ENCODE measurements around the gene RASGRF1. TPM values are rescaled to one million over a fixed set of nuclear protein-coding genes. Genes with fewer than 3 reads are reported as not detected.
A peak's percentile ranks its signal among the peaks of the same experiment; 100 is the strongest.
"Not testable (repeated sequence)": the region's sequence is repeated elsewhere in the genome, so short reads cannot be mapped to it uniquely, and the experiment has no call there.

The RASGRF1 gene
- total RNA-seq, 2 experiments from 2014 or later: 0.02 TPM; not detected in 1

DNA sequence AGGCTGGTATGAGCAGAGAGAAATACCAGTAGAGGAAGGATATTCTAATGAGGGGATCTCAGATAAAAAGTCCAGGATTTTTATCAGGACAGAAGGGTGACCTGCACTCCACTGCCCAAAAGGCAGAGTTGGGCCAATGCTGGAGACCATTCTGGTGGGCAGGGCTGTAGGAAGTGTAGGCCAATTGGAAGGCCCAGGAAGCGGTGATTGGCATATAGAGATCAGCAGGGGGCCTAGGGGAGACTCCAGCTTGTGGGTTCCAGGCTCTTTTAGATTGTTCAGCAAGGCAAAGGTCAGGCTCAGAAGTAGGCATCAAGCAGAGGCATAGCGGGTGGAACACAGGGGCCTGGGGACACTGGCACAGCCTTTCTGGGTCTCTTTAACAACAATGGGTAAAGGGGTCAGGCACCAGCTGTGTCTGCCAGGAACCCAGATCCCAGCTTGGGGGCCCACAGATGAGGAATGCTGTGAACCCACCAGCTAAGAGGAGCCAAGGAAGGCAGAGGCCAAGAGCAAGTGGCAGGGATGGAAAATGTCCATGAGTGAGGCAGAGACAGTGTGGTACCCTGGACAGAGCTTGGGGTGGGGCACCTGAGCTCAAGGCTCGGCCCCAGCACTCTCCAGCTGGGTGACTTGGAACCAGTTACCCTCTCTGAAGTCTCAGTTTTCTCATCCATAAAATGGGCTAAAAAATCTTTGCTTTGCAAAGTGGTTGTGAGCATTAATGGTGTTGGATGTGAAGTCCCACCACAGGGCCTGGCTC is 27.0 kb upstream of the RASGRF1 start:
- H3K36me3 Mint-ChIP-seq: no peaks in the 10 kb centered on the region
- DNase-seq: peak; percentile 19
- H3K4me1 Mint-ChIP-seq: no peaks in the 10 kb centered on the region
- no peaks in the 10 kb centered on the region for H3K9me3 Mint-ChIP-seq (ENCODE audit: low read depth)
- CTCF ChIA-PET: no interaction called here
- ATAC-seq: no peak
- peaks cover 3% of the 10 kb centered on the region for H3K27me3 Mint-ChIP-seq
- H3K27ac Mint-ChIP-seq: no peak overlapping the region
- no peak overlapping the region for H3K4me3 Mint-ChIP-seq

DNA sequence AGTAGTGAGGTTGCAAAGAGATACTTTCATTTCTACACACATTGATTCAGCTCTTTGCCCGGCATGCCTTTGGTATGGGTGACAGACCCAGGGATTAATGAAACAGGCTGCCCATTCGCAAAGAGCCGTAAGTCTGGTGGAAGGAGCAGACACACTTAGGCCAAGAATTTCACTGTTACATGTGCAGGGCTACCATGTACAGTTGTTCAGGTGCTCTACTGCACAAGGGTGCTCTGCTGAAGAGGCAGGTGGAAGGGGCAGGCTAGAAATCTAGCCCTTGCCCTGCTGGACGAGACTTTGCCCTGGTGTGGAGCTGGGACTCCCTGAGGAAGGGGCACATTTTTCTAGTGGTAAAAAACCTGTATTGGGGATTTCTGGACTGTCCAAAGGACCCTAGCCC is 26.2 kb upstream of the RASGRF1 start:
- Mint-ChIP-seq H3K36me3 (no peaks in the 10 kb centered on the region), H3K27ac (no peak overlapping the region), H3K27me3 (peaks cover 10% of the 10 kb centered on the region), H3K9me3 (ENCODE audit: low read depth) (no peaks in the 10 kb centered on the region), H3K4me3 (no peak overlapping the region), H3K4me1 (no peaks in the 10 kb centered on the region)
- CTCF ChIA-PET: no interaction called here
- peak; percentile 14 for DNase-seq
- ATAC-seq: no peak

DNA sequence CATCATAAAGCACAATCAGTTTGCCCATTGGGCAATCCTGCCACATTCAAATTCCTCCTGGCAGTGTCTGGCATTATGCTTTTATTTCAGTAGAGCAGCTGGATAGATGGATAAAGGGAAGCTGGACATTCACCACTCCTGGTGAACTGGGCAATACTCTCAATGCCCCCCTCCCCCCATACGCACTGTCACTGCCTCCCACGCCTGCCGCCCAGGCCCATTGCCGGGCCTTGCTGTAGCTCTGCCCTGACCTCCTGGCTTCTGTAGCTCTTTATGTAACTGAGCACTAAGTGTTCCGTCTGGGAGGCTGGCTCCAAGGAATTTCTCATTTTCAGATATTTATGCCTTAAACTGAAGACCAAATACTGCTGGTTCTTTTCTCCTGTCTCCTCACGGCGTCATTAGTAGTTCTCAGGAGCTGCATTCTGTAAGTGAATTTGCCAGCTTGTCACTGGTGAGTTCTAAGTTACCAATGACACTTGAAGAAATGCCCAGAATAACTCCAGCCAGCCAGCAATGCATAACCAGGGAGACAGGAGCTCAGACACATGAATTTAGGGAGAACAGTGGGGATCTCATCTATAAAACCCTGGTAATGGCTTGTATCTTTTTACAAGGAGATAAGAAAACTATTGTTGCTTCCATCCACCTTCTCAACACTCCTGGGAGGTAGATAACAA is 25.5 kb upstream of the RASGRF1 start:
- no peaks in the 10 kb centered on the region for H3K4me1 Mint-ChIP-seq
- no peak overlapping the region for H3K27ac Mint-ChIP-seq
- DNase-seq (peak; percentile 5), ATAC-seq (no peak)
- no peaks in the 10 kb centered on the region for H3K9me3 Mint-ChIP-seq (ENCODE audit: low read depth)
- CTCF ChIA-PET: no interaction called here
- peaks cover 12% of the 10 kb centered on the region for H3K27me3 Mint-ChIP-seq
- H3K4me3 Mint-ChIP-seq: no peak overlapping the region
- no peaks in the 10 kb centered on the region for H3K36me3 Mint-ChIP-seq

DNA sequence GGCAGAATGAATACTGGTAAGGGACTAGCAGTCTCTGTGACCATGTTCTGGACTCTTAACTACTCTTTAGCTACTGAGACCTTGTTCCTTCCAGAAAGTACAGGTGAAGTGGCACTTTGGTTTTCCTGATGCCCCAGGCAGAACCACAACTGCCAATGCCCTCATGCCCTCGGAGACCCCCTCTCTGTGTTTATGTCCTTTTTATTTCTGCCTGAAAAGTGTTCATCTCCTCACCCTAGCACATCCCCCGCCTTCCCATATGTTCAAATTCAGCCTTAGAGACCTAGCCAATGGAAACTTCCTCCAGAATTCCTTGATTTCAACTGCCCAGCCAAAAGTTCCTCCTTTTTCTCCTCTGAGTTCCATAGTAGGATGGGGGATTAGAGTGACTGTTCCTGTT is 23.3 kb upstream of the RASGRF1 start:
- Mint-ChIP-seq H3K36me3 (no peaks in the 10 kb centered on the region), H3K27ac (no peak overlapping the region), H3K4me3 (no peak overlapping the region), H3K4me1 (no peaks in the 10 kb centered on the region), H3K9me3 (ENCODE audit: low read depth) (no peaks in the 10 kb centered on the region), H3K27me3 (peaks cover 26% of the 10 kb centered on the region)
- ATAC-seq: no peak
- no peak for DNase-seq
- CTCF ChIA-PET: no interaction called here

DNA sequence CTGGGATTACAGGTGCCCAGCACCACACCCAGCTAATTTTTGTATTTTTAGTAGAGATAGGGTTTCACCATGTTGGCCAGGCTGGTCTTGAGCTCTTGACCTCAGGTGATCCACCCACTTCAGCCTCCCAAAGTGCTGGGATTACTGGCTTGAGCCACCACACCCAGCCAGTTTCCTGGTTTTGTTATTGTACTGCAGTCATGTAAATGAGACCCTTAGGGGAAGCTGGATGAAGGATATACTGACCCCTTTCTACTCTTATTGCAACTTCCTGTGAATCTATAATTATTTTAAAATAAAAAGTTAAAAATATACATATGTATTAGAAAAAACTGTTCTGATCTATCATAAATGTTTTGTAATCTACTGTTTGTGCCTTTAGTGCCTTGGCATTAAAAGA is 20.8 kb upstream of the RASGRF1 start:
- DNase-seq; H3K36me3 Mint-ChIP-seq; H3K4me3 Mint-ChIP-seq; H3K4me1 Mint-ChIP-seq; CTCF ChIA-PET; ATAC-seq; H3K27ac Mint-ChIP-seq; H3K9me3 Mint-ChIP-seq (ENCODE audit: low read depth): not testable (repeated sequence)
- peaks cover 41% of the 10 kb centered on the region for H3K27me3 Mint-ChIP-seq

DNA sequence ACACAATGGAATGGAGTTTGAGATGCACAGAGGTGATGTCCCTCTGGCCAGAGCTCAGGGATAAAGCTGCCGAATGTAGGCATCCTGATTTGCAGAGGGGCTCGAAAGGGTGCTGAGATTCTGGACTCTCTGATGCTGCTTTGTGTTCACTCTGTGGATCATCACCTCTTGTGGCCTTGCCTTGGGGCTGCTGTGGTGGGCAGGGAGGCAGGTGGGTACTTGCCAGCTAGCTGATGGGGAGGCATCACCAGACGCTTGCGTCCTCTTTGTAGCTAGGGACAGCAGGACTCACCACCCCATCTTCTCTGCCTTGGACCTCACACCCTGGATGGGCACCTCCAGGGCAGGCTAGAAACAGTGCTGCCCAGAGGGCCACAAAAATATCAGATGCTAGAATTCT is 14.6 kb upstream of the RASGRF1 start:
- Mint-ChIP-seq H3K27ac (no peak overlapping the region), H3K27me3 (peaks cover 44% of the 10 kb centered on the region), H3K36me3 (no peaks in the 10 kb centered on the region), H3K4me1 (no peaks in the 10 kb centered on the region), H3K4me3 (no peak overlapping the region), H3K9me3 (ENCODE audit: low read depth) (no peaks in the 10 kb centered on the region)
- DNase-seq (no peak), ATAC-seq (no peak)
- CTCF ChIA-PET: no interaction called here

DNA sequence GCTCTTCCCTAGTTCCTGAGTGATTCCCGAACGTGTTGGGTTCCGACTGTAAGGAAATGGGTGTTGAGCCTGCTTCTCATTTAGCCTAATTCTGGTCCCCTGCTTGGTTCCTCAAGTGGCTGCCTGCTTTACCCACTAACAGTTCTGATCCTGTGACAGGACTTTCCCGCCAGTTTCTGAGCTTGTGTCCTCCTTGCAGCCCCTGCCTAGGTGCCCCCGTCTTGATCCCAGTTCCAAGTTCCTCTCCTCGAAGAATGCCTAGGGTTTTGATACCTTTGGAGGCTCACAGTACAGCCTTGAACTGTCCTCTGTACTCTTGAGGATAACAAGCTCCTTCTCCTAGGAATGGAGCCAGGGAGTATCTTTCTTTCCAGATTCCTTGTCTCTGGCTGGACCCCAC is 12.0 kb upstream of the RASGRF1 start:
- CTCF ChIA-PET: no interaction called here
- H3K36me3 Mint-ChIP-seq: no peaks in the 10 kb centered on the region
- H3K9me3 Mint-ChIP-seq (ENCODE audit: low read depth): no peaks in the 10 kb centered on the region
- no peaks in the 10 kb centered on the region for H3K4me1 Mint-ChIP-seq
- no peak overlapping the region for H3K4me3 Mint-ChIP-seq
- H3K27ac Mint-ChIP-seq: no peak overlapping the region
- ATAC-seq (no peak), DNase-seq (no peak)
- peaks cover 45% of the 10 kb centered on the region for H3K27me3 Mint-ChIP-seq

DNA sequence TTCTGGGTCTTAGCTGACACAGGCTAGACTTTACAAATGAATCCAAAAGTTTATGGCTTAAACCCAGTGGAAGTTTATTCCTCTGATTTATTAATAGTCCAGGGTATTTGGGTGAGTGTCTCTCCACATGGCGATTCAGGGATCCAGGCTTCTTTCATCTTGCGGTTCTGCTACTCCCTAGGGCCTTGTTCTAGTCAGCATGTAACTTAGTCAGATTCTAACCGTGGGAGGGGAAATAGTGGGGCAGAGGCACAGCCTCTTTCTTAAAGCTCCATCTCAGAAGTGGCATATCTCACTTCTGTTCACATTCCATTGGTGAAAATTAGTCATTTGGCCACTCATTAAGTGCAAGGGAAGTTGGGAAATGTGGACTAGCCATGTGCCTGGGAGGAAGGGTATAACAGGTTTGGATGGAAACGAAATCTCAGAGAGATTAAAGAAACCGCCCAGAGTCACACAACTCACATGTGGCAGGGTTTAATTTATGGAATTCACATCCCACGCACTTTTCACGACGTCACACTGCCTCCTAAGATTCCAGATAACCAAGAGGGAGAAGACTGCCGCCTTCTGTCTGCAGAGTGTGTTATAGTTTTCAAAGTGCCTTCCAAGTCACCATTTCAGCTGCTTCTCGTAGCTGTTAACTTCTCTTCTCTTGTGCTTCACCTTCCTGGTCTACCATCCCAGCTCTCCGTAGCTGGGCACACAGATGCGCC is 11.4 kb upstream of the RASGRF1 start:
- H3K9me3 Mint-ChIP-seq (ENCODE audit: low read depth): no peaks in the 10 kb centered on the region
- CTCF ChIA-PET: no interaction called here
- no peaks in the 10 kb centered on the region for H3K36me3 Mint-ChIP-seq
- no peak overlapping the region for H3K4me3 Mint-ChIP-seq
- ATAC-seq (no peak), DNase-seq (no peak)
- no peaks in the 10 kb centered on the region for H3K4me1 Mint-ChIP-seq
- H3K27me3 Mint-ChIP-seq: peaks cover 46% of the 10 kb centered on the region
- no peak overlapping the region for H3K27ac Mint-ChIP-seq

DNA sequence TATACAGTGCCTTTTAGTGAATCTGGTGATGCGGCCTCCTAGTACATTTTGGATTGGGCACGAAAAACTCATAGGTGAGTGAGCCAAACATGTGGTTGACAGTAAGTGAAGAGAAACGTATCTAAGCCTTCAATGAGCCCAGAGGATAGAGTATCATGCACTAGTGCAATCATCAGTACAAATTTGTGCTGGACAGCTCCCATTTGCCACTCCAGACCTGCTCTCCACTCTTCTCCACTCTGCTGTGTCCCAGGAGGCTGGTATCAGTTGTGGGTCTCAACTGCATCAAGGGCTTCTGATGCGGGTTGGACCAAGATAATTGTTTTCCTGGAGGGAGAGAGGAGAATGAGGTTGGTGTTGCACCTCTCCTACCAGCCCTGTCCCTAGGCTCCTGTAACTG is 9.1 kb upstream of the RASGRF1 start:
- Mint-ChIP-seq H3K27me3 (peaks cover 47% of the 10 kb centered on the region), H3K27ac (no peak overlapping the region), H3K4me1 (no peaks in the 10 kb centered on the region), H3K36me3 (no peaks in the 10 kb centered on the region), H3K4me3 (no peak overlapping the region), H3K9me3 (ENCODE audit: low read depth) (no peaks in the 10 kb centered on the region)
- DNase-seq: no peak
- no peak for ATAC-seq
- CTCF ChIA-PET: no interaction called here

DNA sequence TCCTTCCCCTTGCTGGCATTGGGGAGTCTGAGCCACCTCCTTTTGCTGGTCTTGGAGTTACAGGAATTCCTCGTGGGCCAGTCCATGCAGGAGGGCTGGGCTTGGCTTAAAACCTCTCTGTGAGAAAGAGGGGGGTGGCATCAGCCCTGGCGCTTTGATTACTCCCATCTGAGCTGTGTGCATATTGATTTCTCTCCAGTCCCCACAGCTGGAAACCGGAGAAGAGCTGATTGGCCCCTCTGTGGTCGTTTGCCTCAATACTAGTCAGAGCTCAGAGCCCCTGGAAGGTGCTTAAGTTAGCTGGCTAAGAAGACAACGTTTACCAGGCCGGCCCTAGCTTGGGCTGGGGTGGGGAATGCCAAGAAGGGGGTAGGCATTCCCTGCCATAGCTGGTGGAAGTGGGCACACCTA is 4.0 kb upstream of the RASGRF1 start:
- no peak for DNase-seq
- Mint-ChIP-seq H3K4me1 (peaks cover 7% of the 10 kb centered on the region), H3K27ac (no peak overlapping the region), H3K9me3 (ENCODE audit: low read depth) (no peaks in the 10 kb centered on the region), H3K4me3 (no peak overlapping the region), H3K36me3 (no peaks in the 10 kb centered on the region), H3K27me3 (peaks cover 65% of the 10 kb centered on the region)
- ATAC-seq: no peak
- CTCF ChIA-PET: no interaction called here

DNA sequence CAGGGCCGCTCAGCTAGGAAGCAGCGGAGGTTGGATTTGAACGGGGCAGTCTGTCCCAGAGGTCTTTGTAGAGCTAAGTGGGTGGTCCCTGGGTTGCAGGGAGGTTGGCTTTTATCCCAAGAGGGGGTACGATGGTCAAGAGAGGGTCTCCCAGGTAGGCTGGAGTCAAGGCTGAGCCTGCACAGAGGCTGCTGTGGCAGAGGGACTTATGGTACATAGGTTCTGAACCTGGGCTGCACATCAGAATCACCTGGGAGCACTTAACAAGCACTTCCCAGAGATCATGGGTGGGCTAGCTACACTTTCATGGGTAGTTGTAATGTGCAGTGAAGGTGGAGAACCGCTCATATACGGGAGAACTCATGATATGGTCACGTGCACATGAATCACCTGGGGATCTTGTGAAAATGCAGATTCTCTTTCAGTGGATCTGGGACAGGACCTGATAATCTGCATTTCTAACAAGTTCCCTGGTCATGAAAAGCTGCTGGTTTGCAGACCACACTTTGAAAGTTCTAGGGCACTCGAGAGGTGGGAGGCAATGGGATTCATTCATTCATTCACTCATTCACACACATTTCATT is 2.9 kb upstream of the RASGRF1 start:
- no peaks in the 10 kb centered on the region for H3K9me3 Mint-ChIP-seq (ENCODE audit: low read depth)
- H3K27me3 Mint-ChIP-seq: peaks cover 69% of the 10 kb centered on the region

DNA sequence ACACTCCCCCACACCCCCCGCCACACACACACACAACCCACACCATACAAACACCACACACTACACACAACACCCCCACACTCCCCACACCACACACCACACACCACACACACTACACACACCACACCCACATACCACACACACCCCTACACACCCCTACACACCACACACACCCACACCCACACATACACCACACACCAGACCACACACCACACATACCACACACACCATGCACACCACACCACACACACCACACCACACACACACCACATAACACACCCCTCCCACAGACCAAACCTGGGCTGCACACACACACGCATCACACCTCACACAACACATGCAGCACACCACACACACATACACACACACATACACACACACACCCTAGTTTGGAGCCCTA is 1.8 kb upstream of the RASGRF1 start:
- Mint-ChIP-seq H3K36me3 (no peaks in the 10 kb centered on the region), H3K27me3 (peaks cover 73% of the 10 kb centered on the region), H3K4me3 (no peak overlapping the region), H3K9me3 (ENCODE audit: low read depth) (no peaks in the 10 kb centered on the region), H3K27ac (peak overlapping the region; percentile 60), H3K4me1 (peaks cover 7% of the 10 kb centered on the region)
- ATAC-seq (no peak), DNase-seq (no peak)
- CTCF ChIA-PET: no interaction called here

More for the DNA sequence above, 2.9 kb upstream of the RASGRF1 start:
- no peak overlapping the region for H3K27ac Mint-ChIP-seq
- DNase-seq (no peak), ATAC-seq (no peak)
- CTCF ChIA-PET: no interaction called here
- no peak overlapping the region for H3K4me3 Mint-ChIP-seq
- peaks cover 7% of the 10 kb centered on the region for H3K4me1 Mint-ChIP-seq
- H3K36me3 Mint-ChIP-seq: no peaks in the 10 kb centered on the region

DNA sequence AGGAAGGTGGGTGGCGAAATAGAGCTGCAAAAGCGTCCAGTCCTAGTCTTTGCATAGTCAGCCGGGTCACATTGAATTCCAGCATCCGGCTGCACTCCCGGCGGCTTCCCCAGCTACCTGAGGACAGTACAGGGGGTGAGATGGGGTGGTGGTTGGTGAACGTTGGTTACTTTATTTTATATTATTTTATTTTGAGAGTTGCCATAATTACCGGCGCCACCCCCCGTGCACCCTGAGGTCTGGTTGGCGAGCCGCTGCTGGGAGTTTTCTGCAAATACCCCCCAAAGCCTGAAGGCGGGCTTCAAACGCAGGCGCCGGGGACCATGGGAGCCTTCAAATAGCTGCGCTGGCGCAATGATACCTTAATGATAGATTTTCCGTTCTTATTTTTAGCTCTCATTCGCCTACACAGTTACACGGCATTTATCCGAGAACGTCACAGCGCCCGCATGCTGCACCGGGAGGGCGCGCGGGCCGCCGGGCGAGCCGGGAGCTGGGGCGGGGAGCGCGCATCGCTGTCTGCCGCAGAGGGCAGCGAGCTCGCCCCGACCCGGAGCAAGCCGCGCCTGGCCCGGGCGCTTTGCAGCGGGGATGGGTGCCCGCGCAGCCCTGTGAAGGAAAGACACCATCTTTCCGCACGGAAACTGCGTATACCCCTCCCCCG is 756 bp upstream of the RASGRF1 start:
- DNase-seq (no peak), ATAC-seq (no peak)
- H3K27ac Mint-ChIP-seq: no peak overlapping the region
- peaks cover 7% of the 10 kb centered on the region for H3K4me1 Mint-ChIP-seq
- H3K36me3 Mint-ChIP-seq: no peaks in the 10 kb centered on the region
- CTCF ChIA-PET: interaction anchor here (0.7 kb wide), 1 partner anchor 810 kb away, joined by 3 read pairs; no protein-coding TSS in a partner anchor
- peaks cover 73% of the 10 kb centered on the region for H3K27me3 Mint-ChIP-seq
- no peaks in the 10 kb centered on the region for H3K9me3 Mint-ChIP-seq (ENCODE audit: low read depth)
- H3K4me3 Mint-ChIP-seq: no peak overlapping the region

Data from activated CD8-positive, alpha-beta memory T cell treated with anti-CD3 and anti-CD28 coated beads, Interleukin-2, amount 10 ng/mL, durations not matched to agents 7 days and 5 days (primary cell).